Hepatocyte (in vitro differentiated cells): ENCODE data around the gene TACR2. TPM values are rescaled to one million over a fixed set of nuclear protein-coding genes. Genes with fewer than 3 reads are reported as not detected.

Experiments
- DNase-seq: peaks from one replicate; pipeline ENCODE4 v3.0.0-alpha.2; 2016; ENCODE audit warnings: low spot score
- H2AFZ ChIP-seq: fragments of 200-600 bp; sonication (generic); 2 replicates; pipeline ENCODE4 v1.6.0; 2016; ENCODE audit warnings: antibody characterized with exemption, mild to moderate bottlenecking
- H3K27ac ChIP-seq: fragments of 200-600 bp; sonication (generic); 2 replicates; pipeline ENCODE4 v1.5.1; 2016; ENCODE audit warnings: mild to moderate bottlenecking
- H3K27me3 ChIP-seq: fragments of 200-600 bp; sonication (generic); 2 replicates; pipeline ENCODE4 v1.6.1; 2016
- H3K36me3 ChIP-seq: fragments of 200-600 bp; sonication (generic); replicated peaks from 2 replicates; pipeline ENCODE4 v1.5.1; 2016; ENCODE audit warnings: low read depth; ENCODE audit not compliant: insufficient read depth
- H3K4me1 ChIP-seq: fragments of 200-600 bp; sonication (generic); 2 replicates; pipeline ENCODE4 v1.5.1; 2016; ENCODE audit warnings: mild to moderate bottlenecking, moderate library complexity; ENCODE audit not compliant: insufficient read depth
- H3K4me2 ChIP-seq: fragments of 200-600 bp; sonication (generic); 2 replicates; pipeline ENCODE4 v1.6.0; 2016
- H3K4me3 ChIP-seq: fragments of 200-600 bp; sonication (generic); 2 replicates; pipeline ENCODE4 v1.5.1; 2016; ENCODE audit warnings: mild to moderate bottlenecking
- H3K79me2 ChIP-seq: fragments of 200-600 bp; sonication (generic); 2 replicates; pipeline ENCODE4 v1.6.0; 2017; ENCODE audit warnings: mild to moderate bottlenecking
- H3K9me2 ChIP-seq: fragments of 200-600 bp; sonication (generic); replicated peaks from 2 replicates; pipeline ENCODE4 v1.6.0; 2017; ENCODE audit warnings: mild to moderate bottlenecking; ENCODE audit not compliant: insufficient read depth
- H3K9me3 ChIP-seq: fragments of 200-600 bp; sonication (generic); 2 replicates; pipeline ENCODE4 v1.5.1; 2016; ENCODE audit warnings: low read depth, mild to moderate bottlenecking
- H4K20me1 ChIP-seq: fragments of 200-600 bp; sonication (generic); 2 replicates; pipeline ENCODE4 v1.6.0; 2016; ENCODE audit warnings: mild to moderate bottlenecking; ENCODE audit not compliant: insufficient read depth, poor library complexity, severe bottlenecking
- EZH2 ChIP-seq: fragments of 200-600 bp; sonication (generic); IDR thresholded peaks from 2 replicates; pipeline ENCODE4 v1.6.1; 2016; ENCODE audit warnings: antibody characterized with exemption, mild to moderate bottlenecking, borderline replicate concordance
- EZH2phosphoT487 ChIP-seq: fragments of 200-600 bp; sonication (generic); IDR thresholded peaks from one replicate; pipeline ENCODE4 v1.6.1; 2018; ENCODE audit warnings: antibody characterized with exemption, mild to moderate bottlenecking, low read depth, moderate library complexity; ENCODE audit not compliant: unreplicated experiment, severe bottlenecking
- WGBS: methylation state at CpG from one replicate; pipeline ENCODE4 v1.1.6; 2016; ENCODE audit warnings: low lambda C conversion rate; ENCODE audit errors: missing lambda C conversion rate; 5-methylcytosine and 5-hydroxymethylcytosine counted together
- polyA plus RNA-seq: library from polyadenylated mRNA; unstranded; fragments of >200 nt; fragmentation: Nextera tagmentation; extraction: Ambion mirVana; gene quantifications from 2 replicates; pipeline ENCODE4 v1.2.1, GENCODE V29; 2016
- total RNA-seq: library from RNA; depleted of rRNA; stranded (reverse); fragments of >200 nt; gene quantifications from 2 replicates; pipeline ENCODE4 v1.2.3, GENCODE V29; 2014
- TF ChIP-seq, protein P1 (sequence below): fragments of 200-600 bp; sonication (generic); IDR thresholded peaks from 2 replicates; pipeline ENCODE4 v1.5.1; 2016; ENCODE audit warnings: antibody characterized with exemption, mild to moderate bottlenecking; ENCODE audit not compliant: poor library complexity

TACR2 gene
- total and polyA plus RNA-seq, 2 experiments from 2014 or later: 0.07 TPM; not detected in 1

DNA sequence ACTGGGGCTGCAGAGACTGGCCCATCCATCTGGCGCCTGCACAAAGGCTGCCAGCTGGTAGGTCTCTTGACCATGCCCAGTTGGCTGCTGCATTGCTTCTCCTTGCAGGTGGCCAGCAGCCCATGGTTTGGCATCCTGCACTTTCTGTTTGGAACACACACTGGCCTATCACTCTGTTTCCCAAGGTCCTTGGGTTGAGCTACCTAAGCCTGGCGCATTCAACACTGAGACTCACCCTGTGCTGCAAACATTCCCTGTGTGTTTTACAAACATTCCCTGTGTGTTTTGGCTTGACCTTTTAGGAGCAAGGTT, 55.5 kb downstream of the TACR2 start:
- DNase-seq: no peak
- no peak overlapping the region for H3K4me2 ChIP-seq
- TF ChIP-seq EZH2: no peak
- TF ChIP-seq, protein P1, sequence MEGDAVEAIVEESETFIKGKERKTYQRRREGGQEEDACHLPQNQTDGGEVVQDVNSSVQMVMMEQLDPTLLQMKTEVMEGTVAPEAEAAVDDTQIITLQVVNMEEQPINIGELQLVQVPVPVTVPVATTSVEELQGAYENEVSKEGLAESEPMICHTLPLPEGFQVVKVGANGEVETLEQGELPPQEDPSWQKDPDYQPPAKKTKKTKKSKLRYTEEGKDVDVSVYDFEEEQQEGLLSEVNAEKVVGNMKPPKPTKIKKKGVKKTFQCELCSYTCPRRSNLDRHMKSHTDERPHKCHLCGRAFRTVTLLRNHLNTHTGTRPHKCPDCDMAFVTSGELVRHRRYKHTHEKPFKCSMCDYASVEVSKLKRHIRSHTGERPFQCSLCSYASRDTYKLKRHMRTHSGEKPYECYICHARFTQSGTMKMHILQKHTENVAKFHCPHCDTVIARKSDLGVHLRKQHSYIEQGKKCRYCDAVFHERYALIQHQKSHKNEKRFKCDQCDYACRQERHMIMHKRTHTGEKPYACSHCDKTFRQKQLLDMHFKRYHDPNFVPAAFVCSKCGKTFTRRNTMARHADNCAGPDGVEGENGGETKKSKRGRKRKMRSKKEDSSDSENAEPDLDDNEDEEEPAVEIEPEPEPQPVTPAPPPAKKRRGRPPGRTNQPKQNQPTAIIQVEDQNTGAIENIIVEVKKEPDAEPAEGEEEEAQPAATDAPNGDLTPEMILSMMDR: no peak
- no peak for TF ChIP-seq EZH2phosphoT487
- peaks cover 32% of the 10 kb centered on the region for H3K4me1 ChIP-seq
- no peaks in the 10 kb centered on the region for H3K9me3 ChIP-seq
- H3K9me2 ChIP-seq: no peaks in the 10 kb centered on the region
- no peak overlapping the region for H3K4me3 ChIP-seq
- no peak overlapping the region for H2AFZ ChIP-seq
- 88% methylated on average over 2 of the region's 2 CpGs for WGBS
- no peaks in the 10 kb centered on the region for H4K20me1 ChIP-seq
- H3K27me3 ChIP-seq: no peaks in the 10 kb centered on the region
- H3K27ac ChIP-seq: no peak overlapping the region
- H3K79me2 ChIP-seq: no peaks in the 10 kb centered on the region
- no peaks in the 10 kb centered on the region for H3K36me3 ChIP-seq

DNA sequence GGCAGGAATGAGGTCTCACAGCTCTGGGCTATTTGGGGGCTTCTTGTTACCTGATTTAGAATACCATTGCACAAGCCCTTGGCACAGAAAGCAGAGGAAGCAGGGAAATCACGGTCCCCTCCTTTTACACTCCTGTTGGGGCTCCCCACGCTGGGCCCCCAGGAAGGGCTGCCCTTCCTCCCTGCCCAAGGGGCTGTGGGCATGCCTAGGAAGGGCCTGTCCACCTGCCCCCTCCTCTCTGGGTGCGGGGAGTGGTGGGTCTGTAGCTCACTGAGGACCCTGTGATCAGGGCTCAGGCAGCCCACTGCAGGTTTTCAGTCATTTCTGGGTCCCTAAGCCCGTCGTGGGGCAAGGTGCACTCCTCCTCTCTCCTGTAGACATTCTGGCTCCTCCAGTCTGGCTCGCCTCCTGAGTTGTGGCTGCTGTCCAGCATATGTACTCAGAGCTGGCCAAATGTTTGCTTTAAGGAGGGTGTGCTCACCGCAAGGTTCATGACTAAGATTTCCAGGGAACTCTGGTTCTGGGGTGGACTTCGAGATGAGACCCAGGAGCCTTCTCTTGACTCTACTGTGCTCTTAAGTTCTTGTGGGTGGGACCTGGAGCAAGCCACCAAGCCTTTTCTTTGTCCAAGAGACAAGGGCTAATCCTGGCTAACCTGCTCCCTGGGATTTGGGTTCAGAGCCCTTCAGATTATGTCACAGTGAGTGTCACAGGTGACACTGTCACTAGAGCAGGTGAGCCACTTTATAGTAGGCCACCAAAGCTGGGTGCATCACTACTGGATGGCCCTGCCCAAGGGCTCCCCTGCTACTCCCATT, 56.0 kb downstream of the TACR2 start:
- DNase-seq: peak; percentile 82
- Histone ChIP-seq H3K79me2 (no peaks in the 10 kb centered on the region), H3K9me2 (no peaks in the 10 kb centered on the region), H3K27me3 (no peaks in the 10 kb centered on the region), H2AFZ (no peak overlapping the region), H4K20me1 (no peaks in the 10 kb centered on the region), H3K4me2 (peak overlapping the region; percentile 40), H3K27ac (peak overlapping the region; percentile 67), H3K4me1 (peaks cover 32% of the 10 kb centered on the region), H3K36me3 (no peaks in the 10 kb centered on the region), H3K4me3 (no peak overlapping the region), H3K9me3 (no peaks in the 10 kb centered on the region)
- no peak for TF ChIP-seq EZH2
- no peak for TF ChIP-seq EZH2phosphoT487
- TF ChIP-seq, protein P1: no peak
- 65% methylated on average over 8 of the region's 8 CpGs for WGBS

DNA sequence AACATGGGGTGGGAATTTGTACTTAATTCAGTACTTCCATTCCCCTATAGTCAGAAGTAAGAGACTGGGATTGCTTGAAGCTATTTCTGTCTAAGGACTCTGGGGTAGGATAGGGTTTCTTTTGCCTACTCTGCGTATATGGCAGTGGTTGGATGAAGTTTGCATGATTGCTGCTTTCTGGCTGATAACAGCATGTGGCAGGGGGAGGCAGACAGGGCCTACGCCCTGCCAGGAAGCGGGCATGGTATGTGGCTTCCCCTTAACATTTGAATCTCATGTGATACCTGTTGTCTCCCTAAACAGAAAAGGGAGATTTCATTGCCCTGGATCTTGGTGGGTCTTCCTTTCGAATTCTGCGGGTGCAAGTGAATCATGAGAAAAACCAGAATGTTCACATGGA, 57.1 kb downstream of the TACR2 start:
- Histone ChIP-seq H2AFZ (no peak overlapping the region), H3K27me3 (no peaks in the 10 kb centered on the region), H3K4me2 (no peak overlapping the region), H3K4me1 (peaks cover 26% of the 10 kb centered on the region), H3K36me3 (no peaks in the 10 kb centered on the region), H3K27ac (no peak overlapping the region), H3K9me2 (no peaks in the 10 kb centered on the region), H3K4me3 (no peak overlapping the region), H4K20me1 (no peaks in the 10 kb centered on the region), H3K9me3 (no peaks in the 10 kb centered on the region), H3K79me2 (no peaks in the 10 kb centered on the region)
- TF ChIP-seq, protein P1: no peak
- TF ChIP-seq EZH2 (no peak), EZH2phosphoT487 (no peak)
- WGBS: 94% methylated on average over 5 of the region's 5 CpGs
- DNase-seq: no peak
